Activated effector memory CD4-positive, alpha-beta T cell treated with Interleukin-2 at 50 U/mL for 16 hours (primary cell): Measurements from ENCODE around the gene DCTN4.
"Not testable (repeated sequence)": the region's sequence is repeated elsewhere in the genome, so short reads cannot be mapped to it uniquely, and the experiment has no call there.

Experiments used
- DNase-seq: peaks from one replicate; pipeline ENCODE4 v3.0.0-alpha.2; 2020

DCTN4 gene

GRCh38 chr5:150778088-150778516 lies 19.3 kb upstream of the DCTN4 start:
- DNase-seq: no peak

- no peak for DNase-seq
Observed at GRCh38 chr5:150777685-150778084, 18.9 kb upstream of the DCTN4 start.

- DNase-seq: no peak
Observed at GRCh38 chr5:150774145-150774544, 15.3 kb upstream of the DCTN4 start.

GRCh38 chr5:150771034-150771795 lies 12.4 kb upstream of the DCTN4 start:
- no peak for DNase-seq

- no peak for DNase-seq
Observed at GRCh38 chr5:150766251-150766650, 7.4 kb upstream of the DCTN4 start.

- DNase-seq: no peak
Observed at GRCh38 chr5:150765799-150766169, 7.0 kb upstream of the DCTN4 start.

GRCh38 chr5:150765011-150765798 lies 6.4 kb upstream of the DCTN4 start:
- no peak for DNase-seq

GRCh38 chr5:150764530-150764929 lies 5.7 kb upstream of the DCTN4 start:
- no peak for DNase-seq

- no peak for DNase-seq
Observed at GRCh38 chr5:150763023-150763769, 4.4 kb upstream of the DCTN4 start.

GRCh38 chr5:150762211-150762610 lies 3.4 kb upstream of the DCTN4 start:
- no peak for DNase-seq

GRCh38 chr5:150759334-150759583 lies 442 bp upstream of the DCTN4 start:
- DNase-seq: no peak

GRCh38 chr5:150758203-150758530 lies 650 bp downstream of the DCTN4 start:
- DNase-seq: no peak

- DNase-seq: no peak
Observed at GRCh38 chr5:150757087-150757649, 1.6 kb downstream of the DCTN4 start.

GRCh38 chr5:150753863-150754262 lies 5.0 kb downstream of the DCTN4 start:
- DNase-seq: no peak

GRCh38 chr5:150753463-150753862 lies 5.4 kb downstream of the DCTN4 start:
- DNase-seq: no peak

GRCh38 chr5:150751096-150751891 lies 7.5 kb downstream of the DCTN4 start:
- no peak for DNase-seq

- DNase-seq: no peak
Observed at GRCh38 chr5:150750469-150750868, 8.3 kb downstream of the DCTN4 start.

GRCh38 chr5:150743142-150743488 lies 15.7 kb downstream of the DCTN4 start:
- not testable (repeated sequence) for DNase-seq

GRCh38 chr5:150742455-150743141 lies 16.2 kb downstream of the DCTN4 start:
- not testable (repeated sequence) for DNase-seq

GRCh38 chr5:150740992-150741391 lies 17.8 kb downstream of the DCTN4 start:
- no peak for DNase-seq

- DNase-seq: no peak
Observed at GRCh38 chr5:150738862-150739261, 20.0 kb downstream of the DCTN4 start.
